Measurements from ENCODE around the gene MBP. TPM values are rescaled to one million over a fixed set of nuclear protein-coding genes. Genes with fewer than 3 reads are reported as not detected.
A peak's percentile ranks its signal among the peaks of the same experiment; 100 is the strongest.

The MBP gene
- total RNA-seq, 4 donors from 2014 or later, result 40.9 to 67.7 (median 51.8) TPM

- no peak overlapping the region for H3K4me3 ChIP-seq
- H3K36me3 ChIP-seq, result no peaks in the 10 kb centered on the region
- no peak for TF ChIP-seq POLR2A (IDR thresholded peaks at IDR 0.05)
- TF ChIP-seq, protein P1, sequence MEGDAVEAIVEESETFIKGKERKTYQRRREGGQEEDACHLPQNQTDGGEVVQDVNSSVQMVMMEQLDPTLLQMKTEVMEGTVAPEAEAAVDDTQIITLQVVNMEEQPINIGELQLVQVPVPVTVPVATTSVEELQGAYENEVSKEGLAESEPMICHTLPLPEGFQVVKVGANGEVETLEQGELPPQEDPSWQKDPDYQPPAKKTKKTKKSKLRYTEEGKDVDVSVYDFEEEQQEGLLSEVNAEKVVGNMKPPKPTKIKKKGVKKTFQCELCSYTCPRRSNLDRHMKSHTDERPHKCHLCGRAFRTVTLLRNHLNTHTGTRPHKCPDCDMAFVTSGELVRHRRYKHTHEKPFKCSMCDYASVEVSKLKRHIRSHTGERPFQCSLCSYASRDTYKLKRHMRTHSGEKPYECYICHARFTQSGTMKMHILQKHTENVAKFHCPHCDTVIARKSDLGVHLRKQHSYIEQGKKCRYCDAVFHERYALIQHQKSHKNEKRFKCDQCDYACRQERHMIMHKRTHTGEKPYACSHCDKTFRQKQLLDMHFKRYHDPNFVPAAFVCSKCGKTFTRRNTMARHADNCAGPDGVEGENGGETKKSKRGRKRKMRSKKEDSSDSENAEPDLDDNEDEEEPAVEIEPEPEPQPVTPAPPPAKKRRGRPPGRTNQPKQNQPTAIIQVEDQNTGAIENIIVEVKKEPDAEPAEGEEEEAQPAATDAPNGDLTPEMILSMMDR (IDR thresholded peaks at IDR 0.05), result no peak
- no peaks in the 10 kb centered on the region for H3K9me3 ChIP-seq
- no peaks in the 10 kb centered on the region for H3K4me1 ChIP-seq
- H3K27me3 ChIP-seq, result no peaks in the 10 kb centered on the region
- DNase-seq, result peak in 2 of 3 donors; percentile 28 to 41
- no peak overlapping the region for H3K27ac ChIP-seq
Measured at GRCh38 chr18:76997951-76998808, 134.4 kb downstream of the MBP start.

- Histone ChIP-seq H3K36me3 (no peaks in the 10 kb centered on the region), H3K4me3 (no peak overlapping the region), H3K27me3 (no peaks in the 10 kb centered on the region), H3K9me3 (no peaks in the 10 kb centered on the region), H3K27ac (no peak overlapping the region), H3K4me1 (no peaks in the 10 kb centered on the region)
- no peak for DNase-seq
- TF ChIP-seq, protein P1 (IDR thresholded peaks at IDR 0.05), result no peak
- no peak for TF ChIP-seq POLR2A (IDR thresholded peaks at IDR 0.05)
Measured at GRCh38 chr18:76996429-76996828, 136.2 kb downstream of the MBP start.

DNA sequence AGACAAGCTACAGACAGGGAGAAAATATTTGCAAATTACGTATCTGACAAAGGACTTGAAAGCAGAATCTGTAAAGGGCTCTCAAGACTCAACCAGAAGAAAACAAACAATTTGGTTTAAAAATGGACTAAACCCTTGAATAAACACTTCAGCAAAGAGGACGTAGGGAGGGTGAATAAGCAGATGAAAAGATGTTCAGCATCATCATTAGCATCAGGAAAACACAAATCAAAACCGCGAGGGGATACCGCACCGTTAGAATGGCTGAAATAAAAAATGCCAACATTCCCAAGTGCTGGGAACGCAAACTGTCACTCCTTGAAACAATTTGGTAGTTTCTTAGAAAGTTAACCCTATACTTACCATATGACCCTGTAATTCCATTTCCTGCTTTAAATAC, 136.7 kb downstream of the MBP start:
- Histone ChIP-seq H3K27ac (no peak overlapping the region), H3K4me3 (no peak overlapping the region), H3K4me1 (no peaks in the 10 kb centered on the region), H3K27me3 (no peaks in the 10 kb centered on the region), H3K36me3 (no peaks in the 10 kb centered on the region), H3K9me3 (no peaks in the 10 kb centered on the region)
- no peak for DNase-seq
- no peak for TF ChIP-seq POLR2A (IDR thresholded peaks at IDR 0.05)
- TF ChIP-seq, protein P1 (IDR thresholded peaks at IDR 0.05), result no peak

- no peak overlapping the region for H3K27ac ChIP-seq
- H3K36me3 ChIP-seq, result no peaks in the 10 kb centered on the region
- no peak overlapping the region for H3K4me3 ChIP-seq
- TF ChIP-seq, protein P1 (IDR thresholded peaks at IDR 0.05), result no peak
- no peak for TF ChIP-seq POLR2A (IDR thresholded peaks at IDR 0.05)
- DNase-seq, result no peak
- H3K9me3 ChIP-seq, result no peaks in the 10 kb centered on the region
- H3K27me3 ChIP-seq, result no peaks in the 10 kb centered on the region
- no peaks in the 10 kb centered on the region for H3K4me1 ChIP-seq
Measured at GRCh38 chr18:76994086-76994654, 138.4 kb downstream of the MBP start.

DNA sequence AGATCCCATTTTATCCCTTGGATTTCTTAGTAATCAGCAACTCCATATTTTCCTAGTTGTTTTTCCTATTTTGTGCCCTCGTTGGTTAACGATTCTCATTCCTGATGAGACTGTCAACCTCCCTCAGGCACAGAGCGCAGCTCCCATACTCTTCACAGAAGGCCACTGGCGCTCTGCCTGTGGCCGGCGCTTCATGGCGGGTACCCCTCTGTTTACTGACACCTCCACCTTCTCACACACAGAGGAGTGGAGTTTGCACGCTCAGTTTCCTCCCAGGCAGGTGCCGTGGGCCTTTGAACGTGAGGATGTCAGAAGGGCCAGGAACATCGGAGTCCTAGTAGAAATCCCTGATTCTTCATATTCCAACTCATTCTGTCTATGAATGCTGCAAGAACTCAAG, 139.0 kb downstream of the MBP start:
- H3K9me3 ChIP-seq, result no peaks in the 10 kb centered on the region
- no peaks in the 10 kb centered on the region for H3K4me1 ChIP-seq
- H3K4me3 ChIP-seq, result no peak overlapping the region
- no peak for DNase-seq
- no peaks in the 10 kb centered on the region for H3K36me3 ChIP-seq
- TF ChIP-seq POLR2A (IDR thresholded peaks at IDR 0.05), result no peak
- TF ChIP-seq, protein P1 (IDR thresholded peaks at IDR 0.05), result no peak
- no peak overlapping the region for H3K27ac ChIP-seq
- H3K27me3 ChIP-seq, result no peaks in the 10 kb centered on the region
